Measurements from ENCODE around the gene PNMA6F.
"Not testable (repeated sequence)": the region's sequence is repeated elsewhere in the genome, so short reads cannot be mapped to it uniquely, and the experiment has no call there.

Gene PNMA6F

DNA sequence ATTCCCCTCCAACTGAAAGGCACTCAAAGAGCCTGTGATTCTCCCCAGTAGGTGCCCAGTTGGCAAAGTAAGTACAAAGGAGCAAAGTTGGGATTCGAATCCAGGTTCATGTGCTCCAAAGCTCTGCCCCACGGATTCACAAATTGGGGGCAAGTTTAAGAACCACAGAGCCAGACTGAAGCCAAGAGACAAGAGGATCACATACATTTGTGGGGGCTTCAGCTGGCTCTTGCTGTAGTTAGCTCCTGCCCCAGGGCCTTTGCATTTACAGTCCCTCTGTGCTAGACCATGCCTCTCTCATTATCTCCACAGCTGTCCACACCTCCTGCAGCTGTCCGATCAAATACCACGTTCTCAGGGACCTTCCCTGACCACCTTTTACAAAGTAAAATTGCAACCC lies 18.8 kb downstream of the PNMA6F start:
- no peak overlapping the region for H3K4me3 ChIP-seq (replicated peaks; ENCODE audit: low read depth, low read length)
- no peak for TF ChIP-seq CTCF (IDR thresholded peaks at IDR 0.05; ENCODE audit: low read length, missing control alignments)
- no peak for DNase-seq (ENCODE audit: low read depth)

DNA sequence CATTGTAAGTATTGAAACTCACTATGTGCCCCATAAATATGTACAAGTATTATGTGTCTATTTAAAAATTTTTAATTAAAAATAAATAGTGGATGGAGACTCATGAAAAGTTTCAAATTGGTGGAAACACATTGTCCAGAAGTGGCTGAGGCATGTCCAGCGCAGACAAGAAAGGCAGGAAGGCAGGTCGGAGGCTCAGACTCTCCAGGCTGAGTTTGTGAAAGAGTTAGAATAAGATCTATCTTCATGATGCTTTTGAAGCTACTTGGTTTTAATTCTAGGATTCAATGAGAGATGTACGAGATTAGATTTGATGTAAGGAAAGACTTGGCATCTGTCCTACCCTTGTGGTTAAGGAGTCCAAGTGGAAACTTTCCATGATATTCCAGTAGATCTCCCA lies 19.8 kb downstream of the PNMA6F start:
- no peak overlapping the region for H3K4me3 ChIP-seq (replicated peaks; ENCODE audit: low read depth, low read length)
- TF ChIP-seq CTCF (IDR thresholded peaks at IDR 0.05; ENCODE audit: low read length, missing control alignments), result no peak
- DNase-seq (ENCODE audit: low read depth), result no peak

DNA sequence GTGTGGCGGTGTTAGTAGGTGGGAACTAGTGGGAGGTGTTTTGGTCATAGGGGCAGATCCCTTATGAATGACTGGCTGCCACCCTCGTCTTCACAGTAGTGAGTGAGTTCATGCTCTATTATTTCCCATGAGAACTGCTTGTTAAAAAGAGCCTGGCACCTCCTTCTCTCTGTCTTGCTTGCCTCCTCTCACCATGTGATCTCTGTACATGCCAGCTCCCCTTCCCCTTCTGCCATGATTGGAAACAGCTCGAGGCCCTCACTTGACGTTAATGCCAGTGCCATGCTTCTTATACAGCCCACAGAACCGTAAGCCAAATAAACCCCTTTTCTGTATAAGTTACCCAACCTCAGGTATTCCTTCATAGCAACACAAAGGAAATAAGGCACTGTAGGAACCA lies 21.7 kb downstream of the PNMA6F start:
- no peak for DNase-seq (ENCODE audit: low read depth)
- H3K4me3 ChIP-seq (replicated peaks; ENCODE audit: low read depth, low read length), result no peak overlapping the region
- no peak for TF ChIP-seq CTCF (IDR thresholded peaks at IDR 0.05; ENCODE audit: low read length, missing control alignments)

DNA sequence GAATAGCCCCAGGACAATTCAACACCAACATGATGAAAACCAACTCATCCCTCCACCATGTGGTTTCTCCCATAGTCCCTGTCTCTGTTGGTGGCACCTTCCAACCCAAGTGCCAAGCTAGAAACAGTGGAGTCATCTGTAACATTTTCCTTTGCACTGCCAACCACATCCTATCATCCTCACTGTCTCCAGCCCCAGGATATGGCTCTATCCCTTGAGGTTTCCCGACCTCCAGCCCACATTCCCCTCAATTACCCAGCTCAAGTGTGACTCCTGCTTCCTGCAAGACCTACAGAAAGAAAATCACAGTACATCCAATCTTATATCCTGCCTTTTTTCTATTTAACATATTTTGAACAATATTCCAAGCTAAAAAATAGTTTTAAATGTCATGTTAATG lies 24.2 kb downstream of the PNMA6F start:
- H3K4me3 ChIP-seq (replicated peaks; ENCODE audit: low read depth, low read length), result no peak overlapping the region
- no peak for DNase-seq (ENCODE audit: low read depth)
- TF ChIP-seq CTCF (IDR thresholded peaks at IDR 0.05; ENCODE audit: low read length, missing control alignments), result no peak

DNA sequence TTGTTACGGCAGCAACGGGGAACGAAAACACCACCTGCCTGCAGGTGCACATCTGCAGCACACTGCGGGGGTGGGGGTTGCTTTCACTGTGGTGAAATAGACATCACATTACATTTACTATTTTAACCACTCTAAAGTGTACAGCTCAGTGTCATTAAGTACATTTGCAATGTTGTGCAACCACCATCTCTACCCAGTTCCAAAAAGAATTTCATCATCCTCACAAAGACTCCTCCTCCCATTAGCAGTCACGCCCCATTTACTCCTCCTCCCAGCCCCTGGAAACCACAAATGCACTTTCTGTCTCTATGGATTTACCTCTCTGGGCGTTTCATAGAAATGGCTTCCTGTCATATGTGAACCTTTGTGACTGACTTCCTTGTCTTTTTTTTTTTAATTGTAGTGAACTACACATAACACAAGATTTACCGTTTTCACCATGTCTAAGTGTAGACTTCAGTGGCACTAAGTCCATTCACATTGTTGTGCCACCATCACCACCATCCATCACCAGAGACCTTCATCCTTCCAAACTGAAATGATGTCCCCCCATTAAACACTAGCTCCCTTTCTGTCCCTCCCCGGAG lies 28.0 kb downstream of the PNMA6F start:
- not testable (repeated sequence) for H3K4me3 ChIP-seq (replicated peaks; ENCODE audit: low read depth, low read length); DNase-seq (ENCODE audit: low read depth)

DNA sequence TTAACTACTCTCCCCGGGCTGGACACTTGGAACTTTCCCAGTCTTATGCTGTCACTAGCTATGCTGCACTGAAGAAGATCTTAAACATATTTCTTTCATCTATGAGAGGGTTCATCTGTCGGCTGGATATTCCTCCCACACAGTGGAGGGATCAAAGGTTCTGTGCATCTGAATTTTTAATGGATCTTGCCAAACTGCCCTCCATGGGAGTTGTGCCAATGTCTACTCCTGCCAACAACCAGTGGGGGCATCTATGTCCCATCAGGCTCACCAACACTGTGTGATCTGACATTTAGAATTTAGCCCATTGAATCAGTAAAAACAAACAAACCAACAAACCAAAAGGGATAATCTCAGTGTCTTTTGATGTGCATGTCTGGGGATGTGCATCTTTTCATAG lies 32.8 kb downstream of the PNMA6F start:
- DNase-seq (ENCODE audit: low read depth), result not testable (repeated sequence)

GRCh38 chrX:153285678-153286077 lies 35.9 kb downstream of the PNMA6F start:
- not testable (repeated sequence) for DNase-seq (ENCODE audit: low read depth); H3K4me3 ChIP-seq (replicated peaks; ENCODE audit: low read depth, low read length)

More for the DNA sequence above, 32.8 kb downstream of the PNMA6F start:
- not testable (repeated sequence) for H3K4me3 ChIP-seq (replicated peaks; ENCODE audit: low read depth, low read length)

DNA sequence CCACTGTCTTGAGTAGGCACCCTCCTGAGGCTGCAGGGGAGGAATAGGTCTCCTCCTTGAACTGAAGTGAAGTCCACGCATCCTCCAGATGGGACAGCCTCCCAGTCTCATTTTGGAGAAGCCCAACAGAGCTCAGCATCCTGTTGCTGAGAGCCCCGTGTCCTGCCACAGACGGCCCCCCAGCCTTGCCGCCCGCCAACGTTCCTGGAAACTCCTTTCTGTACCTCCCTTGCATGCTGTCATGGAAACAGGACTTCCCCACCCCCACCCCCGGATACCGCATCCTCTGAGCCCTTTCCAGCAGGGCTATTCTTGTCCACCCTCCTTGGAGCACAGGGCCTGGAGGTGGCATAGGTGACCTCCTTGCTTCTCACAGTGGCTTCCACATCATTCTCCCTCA lies 37.6 kb downstream of the PNMA6F start:
- H3K4me3 ChIP-seq (replicated peaks; ENCODE audit: low read depth, low read length); DNase-seq (ENCODE audit: low read depth): not testable (repeated sequence)

- not testable (repeated sequence) for DNase-seq (ENCODE audit: low read depth)
Observed at GRCh38 chrX:153281784-153282183, 39.8 kb downstream of the PNMA6F start.

GRCh38 chrX:153279304-153279703 lies 42.3 kb downstream of the PNMA6F start:
- DNase-seq (ENCODE audit: low read depth); H3K4me3 ChIP-seq (replicated peaks; ENCODE audit: low read depth, low read length): not testable (repeated sequence)

More at GRCh38 chrX:153281784-153282183, 39.8 kb downstream of the PNMA6F start:
- H3K4me3 ChIP-seq (replicated peaks; ENCODE audit: low read depth, low read length), result not testable (repeated sequence)

GRCh38 chrX:153276049-153276448 lies 45.5 kb downstream of the PNMA6F start:
- DNase-seq (ENCODE audit: low read depth); H3K4me3 ChIP-seq (replicated peaks; ENCODE audit: low read depth, low read length): not testable (repeated sequence)

GRCh38 chrX:153275418-153275817 lies 46.1 kb downstream of the PNMA6F start:
- DNase-seq (ENCODE audit: low read depth); H3K4me3 ChIP-seq (replicated peaks; ENCODE audit: low read depth, low read length): not testable (repeated sequence)

GRCh38 chrX:153272584-153272983 lies 49.0 kb downstream of the PNMA6F start:
- DNase-seq (ENCODE audit: low read depth); H3K4me3 ChIP-seq (replicated peaks; ENCODE audit: low read depth, low read length): not testable (repeated sequence)

- not testable (repeated sequence) for H3K4me3 ChIP-seq (replicated peaks; ENCODE audit: low read depth, low read length); DNase-seq (ENCODE audit: low read depth)
Observed at GRCh38 chrX:153272070-153272469, 49.5 kb downstream of the PNMA6F start.

Data from fibroblast of pulmonary artery (primary cell).